Psoas muscle (tissue), 8 donors: ENCODE data around the gene DMKN. TPM values are rescaled to one million over a fixed set of nuclear protein-coding genes. Genes with fewer than 3 reads are reported as not detected.

Experiments used
- ATAC-seq, 4 donors: fragments of 200-7000 bp; cut with Tn5 transposase; one replicate each; pipeline ENCODE4 v1.9.1; 2020; ENCODE audit warnings: moderate library complexity in 3 of 4, mild to moderate bottlenecking in 2 of 4
- DNase-seq, 2 donors: peaks; one replicate each; pipeline ENCODE4 v3.0.0-alpha.2; 2020
- H3K27ac ChIP-seq: fragments of 200-600 bp; one replicate; pipeline ENCODE4 v1.8.0; 2022
- H3K27me3 ChIP-seq, 3 donors: fragments of 200-600 bp in 1 of 3; one replicate each; pipeline versions ENCODE4 v1.6.1 to v1.8.0; 2013 to 2022; ENCODE audit warnings: low read length in 2 of 3, mild to moderate bottlenecking in 2 of 3, moderate library complexity in 1 of 3; ENCODE audit not compliant: insufficient read depth in 3 of 3
- H3K36me3 ChIP-seq, 2 donors: fragments of 200-600 bp in 1 of 2; one replicate each; pipeline versions ENCODE4 v1.6.1 to v1.8.0; 2013 to 2022; ENCODE audit warnings: low read depth in 1 of 2, mild to moderate bottlenecking in 1 of 2, moderate library complexity in 1 of 2; ENCODE audit not compliant: insufficient read depth in 1 of 2
- H3K4me1 ChIP-seq: fragments of 200-600 bp; one replicate; pipeline ENCODE4 v1.8.0; 2022
- H3K4me3 ChIP-seq: fragments of 200-600 bp; one replicate; pipeline ENCODE4 v1.8.0; 2022; ENCODE audit warnings: mild to moderate bottlenecking
- H3K9me3 ChIP-seq: fragments of 200-600 bp; one replicate; pipeline ENCODE4 v1.8.0; 2022
- CTCF ChIP-seq: fragments of 200-600 bp; IDR thresholded peaks from one replicate; pipeline ENCODE4 v1.8.0; 2022; ENCODE audit warnings: antibody characterized with exemption
- WGBS, 3 donors: extraction: QIAGEN DNeasy Blood & Tissue Kit; methylation state at CpG; one replicate each; pipeline versions ENCODE4 v1.1.6 to v1.1.7; 2013; 5-methylcytosine and 5-hydroxymethylcytosine counted together
- intact Hi-C, 2 donors: fragments of 100-400 bp; cut with DNase I; formaldehyde crosslinking; loops; one replicate each; pipeline versions ENCODE4 v1.11.0 to v1.14.2; 2022
- polyA plus RNA-seq, 3 donors: library from polyadenylated mRNA; stranded (reverse); fragments of 200-250 nt; gene quantifications; one replicate each; pipeline ENCODE4 v1.2.3, GENCODE V29; 2013
- total RNA-seq, 4 donors: library from RNA; stranded (reverse); fragmentation: NEBNext Ultra II Directional in 2 of 4; extraction: Animal tissue kit (Norgen Biotek cat#: 25700) in 2 of 4; gene quantifications; one replicate each; pipeline versions ENCODE4 v1.2.1 to v1.2.4, GENCODE V29; 2021 to 2023
- donor health status: healthy with polysubstance abuse.
- donor health status: DM: no; HTN: no; CAD: no; lungs with moderate emphysema.
- donor health status: Bipolar disorder and iron deficiency.
- donor health status: healthy.
- donor health status: DM: yes; HTN: yes; CAD: no.
- donor health status: DM: no; HTN: no; CAD: no.
- donor health status: DM: no; HTN: no; CAD: no.
- donor health status: DM: yes; HTN: yes; CAD: no.

DMKN gene
- total and polyA plus RNA-seq, 7 donors = 0.21 to 0.77 (median 0.54) TPM; not detected in 1

- no peak overlapping the region for H3K27ac ChIP-seq
- intact Hi-C loops = no loop called here
- 83 to 96% (median 88%) methylated on average over 3 of the region's 3 CpGs for WGBS, 3 donors
- H3K4me3 ChIP-seq = no peak overlapping the region
- no peak for TF ChIP-seq CTCF
- no peaks in the 10 kb centered on the region for H3K4me1 ChIP-seq
- H3K27me3 ChIP-seq = peaks cover 0 to 55% (median 26%) of the 10 kb centered on the region in 3 donors
- no peaks in the 10 kb centered on the region for H3K36me3 ChIP-seq
- ATAC-seq (no peak), DNase-seq (no peak)
- no peaks in the 10 kb centered on the region for H3K9me3 ChIP-seq
Measured at GRCh38 chr19:35516310-35516709, 2.9 kb upstream of the DMKN start.

GRCh38 chr19:35514282-35514809 lies 897 bp upstream of the DMKN start:
- no peak for DNase-seq
- Histone ChIP-seq H3K27ac (no peak overlapping the region), H3K9me3 (no peaks in the 10 kb centered on the region), H3K4me3 (no peak overlapping the region), H3K4me1 (peaks cover 4% of the 10 kb centered on the region), H3K27me3 (peaks cover 0 to 71% (median 31%) of the 10 kb centered on the region in 3 donors), H3K36me3 (no peaks in the 10 kb centered on the region)
- intact Hi-C loops = no loop called here
- no peak for ATAC-seq
- WGBS, 3 donors = 18 to 21% (median 21%) methylated on average over 16 to 20 of the region's 20 CpGs
- no peak for TF ChIP-seq CTCF

- intact Hi-C loops = no loop called here
- no peak overlapping the region for H3K4me3 ChIP-seq
- 25 to 40% (median 33%) methylated on average over 13 to 15 of the region's 15 CpGs for WGBS, 3 donors
Measured at GRCh38 chr19:35512831-35513627, 420 bp downstream of the DMKN start.

GRCh38 chr19:35511337-35511736 lies 2.1 kb downstream of the DMKN start:
- H3K4me3 ChIP-seq = no peak overlapping the region
- DNase-seq (no peak), ATAC-seq (no peak)
- H3K36me3 ChIP-seq = no peaks in the 10 kb centered on the region
- no peak overlapping the region for H3K27ac ChIP-seq
- no peak for TF ChIP-seq CTCF
- H3K9me3 ChIP-seq = no peaks in the 10 kb centered on the region
- 70 to 78% (median 76%) methylated on average over 6 to 7 of the region's 7 CpGs for WGBS, 3 donors
- H3K27me3 ChIP-seq = peaks cover 0 to 89% (median 34%) of the 10 kb centered on the region in 3 donors
- peaks cover 4% of the 10 kb centered on the region for H3K4me1 ChIP-seq
- intact Hi-C loops = no loop called here

More at GRCh38 chr19:35512831-35513627, 420 bp downstream of the DMKN start:
- ATAC-seq (no peak), DNase-seq (no peak)
- no peak for TF ChIP-seq CTCF
- Histone ChIP-seq H3K27ac (no peak overlapping the region), H3K27me3 (peaks cover 0 to 72% (median 32%) of the 10 kb centered on the region in 3 donors), H3K9me3 (no peaks in the 10 kb centered on the region), H3K4me1 (peaks cover 4% of the 10 kb centered on the region), H3K36me3 (no peaks in the 10 kb centered on the region)
